Activated naive CD8-positive, alpha-beta T cell treated with anti-CD3 and anti-CD28 coated beads for 36 hours (primary cell): Measurements from ENCODE around the gene COLEC11. TPM values are rescaled to one million over a fixed set of nuclear protein-coding genes. Genes with fewer than 3 reads are reported as not detected.
"Not testable (repeated sequence)": the region's sequence is repeated elsewhere in the genome, so short reads cannot be mapped to it uniquely, and the experiment has no call there.

Experiments
- DNase-seq: peaks from one replicate; pipeline ENCODE4 v3.0.0; 2021
- H3K27ac Mint-ChIP-seq: one replicate; pipeline ENCODE4 v1.8.0; 2022; ENCODE audit warnings: mild to moderate bottlenecking, moderate library complexity, mixed read lengths
- H3K27me3 Mint-ChIP-seq: one replicate; pipeline ENCODE4 v1.8.0; 2022; ENCODE audit warnings: mild to moderate bottlenecking, mixed read lengths
- H3K36me3 Mint-ChIP-seq: one replicate; pipeline ENCODE4 v1.8.0; 2021; ENCODE audit warnings: mild to moderate bottlenecking, mixed read lengths
- H3K4me1 Mint-ChIP-seq: one replicate; pipeline ENCODE4 v1.8.0; 2021; ENCODE audit warnings: mixed read lengths
- H3K4me3 Mint-ChIP-seq: one replicate; pipeline ENCODE4 v1.8.0; 2022; ENCODE audit warnings: mild to moderate bottlenecking, moderate library complexity, mixed read lengths
- H3K9me3 Mint-ChIP-seq: one replicate; pipeline ENCODE4 v1.8.0; 2022; ENCODE audit warnings: mixed read lengths
- total RNA-seq, 2 experiments: library from RNA; stranded (reverse); gene quantifications; one replicate each; pipeline ENCODE4 v1.2.3, GENCODE V29; 2021

The COLEC11 gene
- total RNA-seq, 2 experiments from 2014 or later, result 0.52 to 0.86 TPM

- DNase-seq, result no peak
- H3K36me3 Mint-ChIP-seq, result no peaks in the 10 kb centered on the region
- H3K4me1 Mint-ChIP-seq, result peaks cover 12% of the 10 kb centered on the region
- no peak overlapping the region for H3K27ac Mint-ChIP-seq
- H3K9me3 Mint-ChIP-seq, result no peaks in the 10 kb centered on the region
- H3K4me3 Mint-ChIP-seq, result no peak overlapping the region
- no peaks in the 10 kb centered on the region for H3K27me3 Mint-ChIP-seq
Observed at GRCh38 chr2:3652896-3653625, 58.1 kb downstream of the COLEC11 start.

GRCh38 chr2:3654011-3654410, 59.1 kb downstream of the COLEC11 start:
- H3K27me3 Mint-ChIP-seq, result no peaks in the 10 kb centered on the region
- no peak overlapping the region for H3K4me3 Mint-ChIP-seq
- H3K36me3 Mint-ChIP-seq, result no peaks in the 10 kb centered on the region
- DNase-seq, result no peak
- H3K4me1 Mint-ChIP-seq, result peaks cover 12% of the 10 kb centered on the region
- no peak overlapping the region for H3K27ac Mint-ChIP-seq
- no peaks in the 10 kb centered on the region for H3K9me3 Mint-ChIP-seq

- Mint-ChIP-seq H3K36me3 (no peaks in the 10 kb centered on the region), H3K4me3 (no peak overlapping the region), H3K27me3 (no peaks in the 10 kb centered on the region), H3K9me3 (no peaks in the 10 kb centered on the region), H3K4me1 (peaks cover 12% of the 10 kb centered on the region), H3K27ac (no peak overlapping the region)
- DNase-seq, result no peak
Observed at GRCh38 chr2:3654531-3655225, 59.8 kb downstream of the COLEC11 start.

GRCh38 chr2:3655871-3656761, 61.2 kb downstream of the COLEC11 start:
- no peak for DNase-seq
- peaks cover 8% of the 10 kb centered on the region for H3K4me1 Mint-ChIP-seq
- H3K27me3 Mint-ChIP-seq, result no peaks in the 10 kb centered on the region
- no peak overlapping the region for H3K4me3 Mint-ChIP-seq
- H3K36me3 Mint-ChIP-seq, result no peaks in the 10 kb centered on the region
- no peaks in the 10 kb centered on the region for H3K9me3 Mint-ChIP-seq
- H3K27ac Mint-ChIP-seq, result no peak overlapping the region

- H3K27me3 Mint-ChIP-seq, result no peaks in the 10 kb centered on the region
Observed at GRCh38 chr2:3656762-3657721, 62.1 kb downstream of the COLEC11 start.

GRCh38 chr2:3657881-3658280, 63.0 kb downstream of the COLEC11 start, which contains the start of gene ALLC:
Gene ALLC (plus strand): TSS chr2:3658200. CDS start chr2:3671158, 12,958 bp downstream.
- H3K27ac Mint-ChIP-seq, result no peak within 1 kb of the TSS
- H3K4me3 Mint-ChIP-seq, result no peak within 1 kb of the TSS
- DNase-seq, result no peak
- H3K27me3 Mint-ChIP-seq, result no peaks in the 10 kb centered on the region
- no peaks in the 10 kb centered on the region for H3K9me3 Mint-ChIP-seq
- no peaks in the 10 kb centered on the region for H3K4me1 Mint-ChIP-seq
- H3K36me3 Mint-ChIP-seq, result no peaks in the 10 kb centered on the region

More at GRCh38 chr2:3656762-3657721, 62.1 kb downstream of the COLEC11 start:
- Mint-ChIP-seq H3K9me3 (no peaks in the 10 kb centered on the region), H3K36me3 (no peaks in the 10 kb centered on the region), H3K4me3 (no peak overlapping the region), H3K27ac (no peak overlapping the region), H3K4me1 (peaks cover 3% of the 10 kb centered on the region)
- no peak for DNase-seq

- Mint-ChIP-seq H3K4me1 (no peaks in the 10 kb centered on the region), H3K27ac (no peak overlapping the region), H3K9me3 (no peaks in the 10 kb centered on the region), H3K36me3 (no peaks in the 10 kb centered on the region), H3K4me3 (no peak overlapping the region), H3K27me3 (no peaks in the 10 kb centered on the region)
- DNase-seq, result no peak
Observed at GRCh38 chr2:3659447-3660432, 64.8 kb downstream of the COLEC11 start.

GRCh38 chr2:3660640-3661039, 65.7 kb downstream of the COLEC11 start:
- H3K4me1 Mint-ChIP-seq, H3K36me3 Mint-ChIP-seq, H3K9me3 Mint-ChIP-seq, H3K27me3 Mint-ChIP-seq, H3K4me3 Mint-ChIP-seq, H3K27ac Mint-ChIP-seq, DNase-seq: not testable (repeated sequence)

- H3K4me1 Mint-ChIP-seq, result no peaks in the 10 kb centered on the region
- H3K36me3 Mint-ChIP-seq, result no peaks in the 10 kb centered on the region
- DNase-seq, result no peak
- H3K4me3 Mint-ChIP-seq, result no peak overlapping the region
- H3K9me3 Mint-ChIP-seq, result no peaks in the 10 kb centered on the region
- H3K27me3 Mint-ChIP-seq, result no peaks in the 10 kb centered on the region
- H3K27ac Mint-ChIP-seq, result no peak overlapping the region
Observed at GRCh38 chr2:3661149-3661660, 66.3 kb downstream of the COLEC11 start.

GRCh38 chr2:3662239-3662638, 67.3 kb downstream of the COLEC11 start:
- Mint-ChIP-seq H3K4me1 (no peaks in the 10 kb centered on the region), H3K27me3 (no peaks in the 10 kb centered on the region), H3K36me3 (no peaks in the 10 kb centered on the region), H3K9me3 (no peaks in the 10 kb centered on the region), H3K27ac (no peak overlapping the region), H3K4me3 (no peak overlapping the region)
- DNase-seq, result no peak

GRCh38 chr2:3664118-3664517, 69.2 kb downstream of the COLEC11 start:
- H3K4me1 Mint-ChIP-seq, result no peaks in the 10 kb centered on the region
- H3K27ac Mint-ChIP-seq, result no peak overlapping the region
- no peaks in the 10 kb centered on the region for H3K27me3 Mint-ChIP-seq
- no peak for DNase-seq
- H3K9me3 Mint-ChIP-seq, result no peaks in the 10 kb centered on the region
- no peaks in the 10 kb centered on the region for H3K36me3 Mint-ChIP-seq
- H3K4me3 Mint-ChIP-seq, result no peak overlapping the region

- Mint-ChIP-seq H3K27ac (no peak overlapping the region), H3K36me3 (no peaks in the 10 kb centered on the region), H3K27me3 (peaks cover 4% of the 10 kb centered on the region), H3K9me3 (no peaks in the 10 kb centered on the region), H3K4me1 (no peaks in the 10 kb centered on the region), H3K4me3 (no peak overlapping the region)
- no peak for DNase-seq
Observed at GRCh38 chr2:3664925-3665324, 70.0 kb downstream of the COLEC11 start.

GRCh38 chr2:3665886-3666612, 71.1 kb downstream of the COLEC11 start:
- Mint-ChIP-seq H3K27ac (no peak overlapping the region), H3K27me3 (peaks cover 4% of the 10 kb centered on the region), H3K4me3 (no peak overlapping the region), H3K4me1 (no peaks in the 10 kb centered on the region), H3K9me3 (no peaks in the 10 kb centered on the region), H3K36me3 (no peaks in the 10 kb centered on the region)
- no peak for DNase-seq
